C1 segment of cervical spinal cord (tissue), 14 donors: ENCODE data around the gene NOL4L.

Experiments used
- DNase-seq, 14 donors: peaks; one replicate each; lab custom pipeline; 2025; lab: John Stamatoyannopoulos, UW

The NOL4L gene

GRCh38 chr20:32473231-32474008 lies 111.7 kb downstream of the NOL4L start:
- peak in 2 of 14 donors; percentile 14 to 23 for DNase-seq

- DNase-seq = no peak
Measured at GRCh38 chr20:32472581-32473207, 112.4 kb downstream of the NOL4L start.

- DNase-seq = peak in 1 of 14 donors; percentile 14
Measured at GRCh38 chr20:32470940-32471339, 114.2 kb downstream of the NOL4L start.

GRCh38 chr20:32470025-32470861 lies 114.9 kb downstream of the NOL4L start:
- no peak for DNase-seq

- DNase-seq = peak in 1 of 14 donors; percentile 12
Measured at GRCh38 chr20:32468860-32469259, 116.3 kb downstream of the NOL4L start.

GRCh38 chr20:32468313-32468640 lies 116.9 kb downstream of the NOL4L start:
- DNase-seq = no peak

GRCh38 chr20:32467506-32468312 lies 117.4 kb downstream of the NOL4L start:
- no peak for DNase-seq

GRCh38 chr20:32466739-32467505 lies 118.2 kb downstream of the NOL4L start:
- DNase-seq = peak in 5 of 14 donors; percentile 33 to 67 (median 64)

- peak in 12 of 14 donors; percentile 42 to 88 (median 74) for DNase-seq
Measured at GRCh38 chr20:32465901-32466675, 119.0 kb downstream of the NOL4L start.

- DNase-seq = peak in 1 of 14 donors; percentile 53
Measured at GRCh38 chr20:32465092-32465900, 119.8 kb downstream of the NOL4L start.

- peak in 1 of 14 donors; percentile 64 for DNase-seq
Measured at GRCh38 chr20:32464401-32465091, 120.6 kb downstream of the NOL4L start.

- DNase-seq = peak in 12 of 14 donors; percentile 66 to 97 (median 92)
Measured at GRCh38 chr20:32463642-32464400, 121.3 kb downstream of the NOL4L start.

- DNase-seq = no peak
Measured at GRCh38 chr20:32462900-32463641, 122.1 kb downstream of the NOL4L start.

- DNase-seq = no peak
Measured at GRCh38 chr20:32461836-32462600, 123.1 kb downstream of the NOL4L start.

- no peak for DNase-seq
Measured at GRCh38 chr20:32460683-32461320, 124.3 kb downstream of the NOL4L start.

GRCh38 chr20:32460231-32460630 lies 124.9 kb downstream of the NOL4L start:
- DNase-seq = no peak
